Right lobe of liver (tissue), 6 donors: ENCODE measurements around the gene ARHGAP29. TPM values are rescaled to one million over a fixed set of nuclear protein-coding genes. Genes with fewer than 3 reads are reported as not detected.
A peak's percentile ranks its signal among the peaks of the same experiment; 100 is the strongest.
"Not testable (repeated sequence)": the region's sequence is repeated elsewhere in the genome, so short reads cannot be mapped to it uniquely, and the experiment has no call there.

Experiments used
- ATAC-seq, 4 donors: fragments of 200-7000 bp; cut with Tn5 transposase; one replicate each; pipeline ENCODE4 v1.9.1; 2020; ENCODE audit warnings: mild to moderate bottlenecking in 4 of 4, moderate library complexity in 4 of 4
- DNase-seq, 3 donors: peaks; one replicate each; pipeline ENCODE4 v3.0.0-alpha.2; 2020
- H3K27ac ChIP-seq, 3 donors: fragments of 200-600 bp; one replicate each; pipeline ENCODE4 v1.8.0; 2022
- H3K27me3 ChIP-seq, 2 donors: fragments of 200-600 bp; one replicate each; pipeline ENCODE4 v1.8.0; 2022
- H3K36me3 ChIP-seq, 4 donors: fragments of 200-600 bp; sonication (generic) in 1 of 4; one replicate each; pipeline versions ENCODE4 v1.5.1 to v1.8.0; 2017 to 2022; ENCODE audit warnings: control low read depth in 1 of 4
- H3K4me1 ChIP-seq, 4 donors: fragments of 200-600 bp; sonication (generic) in 1 of 4; one replicate each; pipeline versions ENCODE4 v1.5.1 to v1.8.0; 2017 to 2022; ENCODE audit warnings: control low read depth in 1 of 4
- H3K4me3 ChIP-seq, 3 donors: fragments of 200-600 bp; one replicate each; pipeline ENCODE4 v1.8.0; 2022
- H3K9me3 ChIP-seq, 4 donors: fragments of 200-600 bp; sonication (generic) in 1 of 4; one replicate each; pipeline versions ENCODE4 v1.5.1 to v1.8.0; 2017 to 2022; ENCODE audit warnings: control low read depth in 1 of 4
- POLR2A ChIP-seq: fragments of 450-650 bp; IDR thresholded peaks from one replicate; pipeline ENCODE4 v1.6.1; 2017; ENCODE audit warnings: antibody characterized with exemption, mild to moderate bottlenecking
- WGBS: methylation state at CpG from one replicate; pipeline ENCODE4 v1.1.6; 2018; ENCODE audit warnings: low coverage, low lambda C conversion rate; ENCODE audit not compliant: insufficient coverage; ENCODE audit errors: missing lambda C conversion rate; 5-methylcytosine and 5-hydroxymethylcytosine counted together
- intact Hi-C, 2 donors: fragments of 100-400 bp; cut with DNase I; formaldehyde crosslinking; loops; one replicate each; pipeline versions ENCODE4 v1.11.2 to v1.14.1; 2022
- total RNA-seq, 6 experiments: library from RNA; depleted of rRNA in 2 of 6; stranded (reverse); fragments of >200 nt in 2 of 6; fragmentation: NEBNext Ultra II Directional in 3 of 6; extraction: Animal tissue kit (Norgen Biotek cat#: 25700) in 3 of 6; gene quantifications; one replicate each; pipeline versions ENCODE4 v1.1.0 to v1.2.4, GENCODE V29; 2016 to 2023
- TF ChIP-seq, protein P1 (sequence below), 4 donors: fragments of 200-600 bp in 3 of 4; fragments of 450-650 bp in 1 of 4; IDR thresholded peaks; one replicate each; pipeline versions ENCODE4 v1.5.1 to v1.8.0; 2016 to 2022; ENCODE audit warnings: antibody characterized with exemption in 4 of 4, mild to moderate bottlenecking in 2 of 4
- donor health status: DM: no; HTN: yes; CAD: no.
- donor health status: DM: no; HTN: no; CAD: no.
- donor health status: DM: no; HTN: no; CAD: no.
- donor health status: DM: no; HTN: yes; CAD: no.
- donor health status: DM: no; HTN: yes; CAD: no.

ARHGAP29 gene
- total RNA-seq, 6 experiments from 2014 or later, result 15.1 to 28.9 (median 21.1) TPM

DNA sequence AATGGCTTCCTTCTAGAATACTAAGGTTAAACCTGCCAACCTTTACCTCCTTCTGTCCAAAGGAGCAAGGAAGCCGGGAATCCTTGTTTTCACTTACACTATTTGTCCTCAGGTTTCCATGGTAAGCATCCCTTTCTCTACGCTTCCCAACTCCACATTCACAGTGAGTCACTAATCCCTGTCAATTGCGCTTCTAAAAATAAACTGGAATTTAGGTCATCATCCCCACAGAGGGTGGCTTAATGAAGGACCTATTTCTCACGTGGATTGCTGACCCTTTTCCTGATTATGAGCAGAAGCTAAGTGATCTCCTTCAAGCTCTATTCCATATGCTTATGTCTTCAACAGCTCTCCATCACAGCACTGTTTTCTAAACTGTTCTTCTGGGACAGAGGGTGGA is 76.6 kb downstream of the ARHGAP29 start:
- H3K27me3 ChIP-seq, result no peaks in the 10 kb centered on the region
- H3K9me3 ChIP-seq, result no peaks in the 10 kb centered on the region
- intact Hi-C loops, result no loop called here
- H3K4me1 ChIP-seq, result no peaks in the 10 kb centered on the region
- WGBS, result 67% methylated on average over 4 of the region's 4 CpGs
- TF ChIP-seq, protein P1, sequence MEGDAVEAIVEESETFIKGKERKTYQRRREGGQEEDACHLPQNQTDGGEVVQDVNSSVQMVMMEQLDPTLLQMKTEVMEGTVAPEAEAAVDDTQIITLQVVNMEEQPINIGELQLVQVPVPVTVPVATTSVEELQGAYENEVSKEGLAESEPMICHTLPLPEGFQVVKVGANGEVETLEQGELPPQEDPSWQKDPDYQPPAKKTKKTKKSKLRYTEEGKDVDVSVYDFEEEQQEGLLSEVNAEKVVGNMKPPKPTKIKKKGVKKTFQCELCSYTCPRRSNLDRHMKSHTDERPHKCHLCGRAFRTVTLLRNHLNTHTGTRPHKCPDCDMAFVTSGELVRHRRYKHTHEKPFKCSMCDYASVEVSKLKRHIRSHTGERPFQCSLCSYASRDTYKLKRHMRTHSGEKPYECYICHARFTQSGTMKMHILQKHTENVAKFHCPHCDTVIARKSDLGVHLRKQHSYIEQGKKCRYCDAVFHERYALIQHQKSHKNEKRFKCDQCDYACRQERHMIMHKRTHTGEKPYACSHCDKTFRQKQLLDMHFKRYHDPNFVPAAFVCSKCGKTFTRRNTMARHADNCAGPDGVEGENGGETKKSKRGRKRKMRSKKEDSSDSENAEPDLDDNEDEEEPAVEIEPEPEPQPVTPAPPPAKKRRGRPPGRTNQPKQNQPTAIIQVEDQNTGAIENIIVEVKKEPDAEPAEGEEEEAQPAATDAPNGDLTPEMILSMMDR (IDR thresholded peaks at IDR 0.05), result no peak
- TF ChIP-seq POLR2A, result no peak
- no peak overlapping the region for H3K27ac ChIP-seq
- H3K4me3 ChIP-seq, result no peak overlapping the region
- no peaks in the 10 kb centered on the region for H3K36me3 ChIP-seq
- peak in 2 of 4 donors; percentile 18 to 28 for ATAC-seq
- no peak for DNase-seq

DNA sequence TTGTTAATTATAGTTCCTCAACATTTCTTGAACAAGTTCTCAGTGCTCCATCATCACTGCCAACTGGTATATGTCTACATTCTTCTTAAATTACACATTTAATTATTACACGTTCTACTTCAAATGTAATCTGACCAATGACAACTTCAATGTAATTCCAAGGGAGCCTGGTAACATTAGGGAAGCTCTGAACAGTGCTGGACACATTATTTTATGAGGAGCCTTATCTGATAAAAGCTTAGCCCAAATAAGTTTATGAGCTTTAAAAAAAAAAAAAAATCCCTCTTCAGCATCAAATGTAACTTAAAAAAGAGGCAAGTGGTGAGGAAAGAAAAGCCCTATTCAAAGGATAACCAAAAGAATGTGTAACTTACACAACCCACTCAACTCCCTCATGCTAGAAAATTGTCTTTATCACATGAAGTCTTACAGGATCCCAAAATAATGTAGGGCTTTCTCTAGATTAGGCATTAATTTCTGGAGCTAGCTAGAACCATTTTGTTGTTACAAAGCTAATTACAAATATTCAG is 81.2 kb downstream of the ARHGAP29 start:
- ATAC-seq (no peak), DNase-seq (no peak)
- no peak overlapping the region for H3K27ac ChIP-seq
- no peaks in the 10 kb centered on the region for H3K27me3 ChIP-seq
- no peaks in the 10 kb centered on the region for H3K9me3 ChIP-seq
- H3K4me1 ChIP-seq, result no peaks in the 10 kb centered on the region
- intact Hi-C loops, result no loop called here
- no peaks in the 10 kb centered on the region for H3K36me3 ChIP-seq
- TF ChIP-seq, protein P1 (IDR thresholded peaks at IDR 0.05), result no peak
- no peak for TF ChIP-seq POLR2A
- no peak overlapping the region for H3K4me3 ChIP-seq
- 29% methylated on average over 1 of the region's 1 CpG for WGBS

DNA sequence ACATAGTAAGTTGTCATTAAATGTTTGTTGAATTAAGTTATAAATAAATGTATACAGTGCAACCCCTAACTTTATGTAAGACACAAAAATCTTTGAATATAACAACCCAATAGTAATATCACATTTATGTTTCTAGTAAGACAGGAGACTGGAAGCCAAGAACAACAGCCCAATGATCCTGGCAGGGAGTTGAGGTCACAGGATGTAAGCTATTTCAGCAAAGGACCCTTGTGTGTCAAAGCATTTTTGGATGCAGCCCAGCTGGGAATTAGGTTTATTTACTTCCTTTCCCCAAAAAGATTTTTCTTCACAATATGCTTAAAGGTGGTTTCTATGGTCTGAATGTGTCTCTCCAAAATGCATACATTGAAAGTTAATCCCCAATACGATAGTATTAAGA is 82.4 kb downstream of the ARHGAP29 start:
- no peaks in the 10 kb centered on the region for H3K9me3 ChIP-seq
- WGBS, result 78% methylated on average over 1 of the region's 1 CpG
- ATAC-seq (peak in 1 of 4 donors; percentile 45), DNase-seq (no peak)
- no peak overlapping the region for H3K4me3 ChIP-seq
- no peak overlapping the region for H3K27ac ChIP-seq
- H3K27me3 ChIP-seq, result no peaks in the 10 kb centered on the region
- TF ChIP-seq, protein P1 (IDR thresholded peaks at IDR 0.05), result no peak
- TF ChIP-seq POLR2A, result no peak
- no peaks in the 10 kb centered on the region for H3K4me1 ChIP-seq
- intact Hi-C loops, result no loop called here
- H3K36me3 ChIP-seq, result no peaks in the 10 kb centered on the region

DNA sequence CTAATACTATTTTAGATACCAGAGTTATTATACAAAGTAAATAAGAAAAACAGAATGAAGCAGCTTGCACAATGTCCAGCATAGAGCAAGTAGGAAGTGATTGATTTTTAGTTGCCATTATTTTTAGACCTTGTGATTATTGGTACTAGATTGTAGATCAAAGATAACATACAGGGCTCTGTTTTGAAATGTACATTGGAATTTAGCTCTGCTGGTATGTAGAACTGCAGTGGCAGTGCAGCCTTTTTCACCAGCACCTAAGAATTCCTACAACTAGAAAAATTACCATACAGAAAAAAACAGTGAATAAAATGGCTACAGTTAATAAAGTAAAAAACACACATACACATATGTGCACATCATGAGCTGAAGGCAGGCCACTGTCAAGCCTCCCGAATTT is 84.3 kb downstream of the ARHGAP29 start:
- H3K36me3 ChIP-seq, result no peaks in the 10 kb centered on the region
- intact Hi-C loops, result no loop called here
- TF ChIP-seq, protein P1 (IDR thresholded peaks at IDR 0.05), result no peak
- no peak for TF ChIP-seq POLR2A
- no peak for ATAC-seq
- no peaks in the 10 kb centered on the region for H3K9me3 ChIP-seq
- H3K4me1 ChIP-seq, result no peaks in the 10 kb centered on the region
- H3K27ac ChIP-seq, result no peak overlapping the region
- H3K4me3 ChIP-seq, result no peak overlapping the region
- 50% methylated on average over 1 of the region's 1 CpG for WGBS
- no peak for DNase-seq
- no peaks in the 10 kb centered on the region for H3K27me3 ChIP-seq

DNA sequence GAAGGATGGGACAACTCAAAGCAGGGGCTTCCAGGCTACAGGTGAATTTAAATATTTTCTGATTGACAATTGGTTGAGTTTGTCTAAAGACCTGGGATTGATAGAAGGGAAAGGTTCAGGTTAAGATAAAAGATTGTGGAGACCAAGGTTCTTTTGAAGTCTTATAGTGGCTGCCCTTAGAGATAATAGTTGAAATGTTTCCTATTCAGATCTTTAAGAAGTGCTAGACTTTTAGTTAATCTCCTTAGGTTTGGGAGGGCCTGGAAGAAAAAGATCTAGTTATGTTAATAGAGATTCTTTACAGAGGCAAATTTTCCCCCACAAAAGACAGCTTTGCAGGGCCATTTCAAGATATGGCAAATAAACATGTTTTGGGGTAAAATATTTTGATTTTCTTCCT is 88.2 kb downstream of the ARHGAP29 start:
- H3K36me3 ChIP-seq, H3K4me1 ChIP-seq, H3K9me3 ChIP-seq, DNase-seq, H3K4me3 ChIP-seq, intact Hi-C loops, H3K27ac ChIP-seq, ATAC-seq, H3K27me3 ChIP-seq: not testable (repeated sequence)
